Gastrocnemius medialis (tissue), 4 donors: ENCODE measurements around the gene R3HCC1L.

ENCODE experiments used
- CTCF ChIP-seq, 5 experiments: fragments of 450-650 bp in 3 of 5; fragments of 200-600 bp in 2 of 5; sonication (generic) in 2 of 5; IDR thresholded peaks in 4 of 5; conservative IDR thresholded peaks in 1 of 5; 1 replicate in 4 of 5; 2 replicates in 1 of 5; pipeline ENCODE4 v1.5.1; 2016 to 2019; ENCODE audit warnings: antibody characterized with exemption in 5 of 5, mild to moderate bottlenecking in 3 of 5, moderate library complexity in 3 of 5
- POLR2A ChIP-seq, 2 donors: fragments of 450-650 bp; IDR thresholded peaks; one replicate each; pipeline ENCODE4 v1.6.1; 2017; ENCODE audit warnings: antibody characterized with exemption in 2 of 2, mild to moderate bottlenecking in 2 of 2, moderate library complexity in 2 of 2

DNA sequence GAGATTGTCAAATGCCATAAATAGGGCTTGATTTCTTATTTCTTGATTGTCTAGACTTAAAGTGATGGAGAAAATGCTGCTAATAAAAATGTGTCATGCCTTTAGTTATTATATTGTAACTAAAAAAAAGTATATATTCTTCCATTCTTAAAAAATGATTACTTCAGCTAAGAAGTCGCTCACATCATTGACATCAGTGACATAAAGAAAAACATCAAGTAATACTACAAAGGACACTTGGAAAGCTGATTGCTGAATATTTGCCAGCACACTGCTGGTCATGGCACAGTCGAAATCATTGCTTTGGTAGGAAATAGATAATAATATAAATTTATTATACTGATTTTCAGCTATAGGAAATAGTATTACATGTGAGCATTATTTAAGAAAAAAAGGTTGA is 70.9 kb downstream of the R3HCC1L start:
- no peak for TF ChIP-seq POLR2A (IDR thresholded peaks at IDR 0.05)
- TF ChIP-seq CTCF (IDR thresholded peaks at IDR 0.05 in 4 of 5, conservative IDR thresholded peaks at IDR 0.05 in 1 of 5), result no peak
